Spleen (tissue), 11 donors: ENCODE data around the gene SECISBP2. TPM values are rescaled to one million over a fixed set of nuclear protein-coding genes. Genes with fewer than 3 reads are reported as not detected.

Source experiments
- DNase-seq: peaks from one replicate; pipeline ENCODE4 v3.0.0-alpha.2; 2020
- H3K27ac ChIP-seq, 8 donors: fragments of 200-600 bp; sonication (generic) in 7 of 8; 1 replicate in 4 of 8; 2 replicates in 4 of 8; pipeline versions ENCODE4 v1.5.0 to v1.8.0; 2016 to 2021; ENCODE audit warnings: inconsistent platforms in 4 of 8, mild to moderate bottlenecking in 4 of 8, moderate library complexity in 1 of 8
- H3K27me3 ChIP-seq, 7 donors: fragments of 200-600 bp; sonication (generic) in 6 of 7; replicated peaks in 1 of 7; 1 replicate in 4 of 7; 2 replicates in 3 of 7; pipeline versions ENCODE4 v1.5.0 to v1.8.0; 2016 to 2021; ENCODE audit warnings: inconsistent platforms in 3 of 7, mild to moderate bottlenecking in 1 of 7
- H3K36me3 ChIP-seq, 6 donors: fragments of 200-600 bp; sonication (generic) in 5 of 6; 1 replicate in 4 of 6; 2 replicates in 2 of 6; pipeline versions ENCODE4 v1.5.0 to v1.8.0; 2016 to 2021; ENCODE audit warnings: inconsistent platforms in 2 of 6
- H3K4me1 ChIP-seq, 6 donors: fragments of 200-600 bp; sonication (generic) in 5 of 6; 1 replicate in 3 of 6; 2 replicates in 3 of 6; pipeline versions ENCODE4 v1.5.0 to v1.8.0; 2016 to 2021; ENCODE audit warnings: inconsistent platforms in 3 of 6
- H3K4me3 ChIP-seq, 8 donors: fragments of 200-600 bp; sonication (generic) in 7 of 8; 1 replicate in 4 of 8; 2 replicates in 4 of 8; pipeline versions ENCODE4 v1.5.0 to v1.8.0; 2016 to 2021; ENCODE audit warnings: inconsistent platforms in 4 of 8, mild to moderate bottlenecking in 4 of 8, moderate library complexity in 2 of 8
- H3K9me3 ChIP-seq, 8 donors: fragments of 200-600 bp; sonication (generic) in 7 of 8; 1 replicate in 4 of 8; 2 replicates in 4 of 8; pipeline versions ENCODE4 v1.5.0 to v1.8.0; 2016 to 2021; ENCODE audit warnings: inconsistent platforms in 4 of 8
- POLR2A ChIP-seq, 3 donors: fragments of 450-650 bp; IDR thresholded peaks; one replicate each; pipeline ENCODE4 v1.5.1; 2017; ENCODE audit warnings: antibody characterized with exemption in 3 of 3, mild to moderate bottlenecking in 1 of 3
- POLR2AphosphoS5 ChIP-seq, 3 donors: sonication (generic); formaldehyde crosslinking; IDR thresholded peaks; one replicate each; pipeline ENCODE4 v1.5.1; 2017; ENCODE audit warnings: antibody characterized with exemption in 3 of 3
- WGBS, 5 donors: extraction: QIAGEN DNeasy Blood & Tissue Kit in 3 of 5; methylation state at CpG; one replicate each; pipeline versions ENCODE4 v1.1.5 to v1.1.7; 2013 to 2018; 5-methylcytosine and 5-hydroxymethylcytosine counted together
- intact Hi-C: fragments of 100-400 bp; cut with DNase I; formaldehyde crosslinking; loops from one replicate; pipeline ENCODE4 v1.15.0; 2023; ENCODE audit warnings: low total_unique reads
- polyA plus RNA-seq, 3 donors: library from polyadenylated mRNA; stranded (reverse); fragments of 200-250 nt; gene quantifications; one replicate each; pipeline ENCODE4 v1.2.1, GENCODE V29; 2013
- total RNA-seq, 7 donors: library from RNA; depleted of rRNA in 3 of 7; stranded (reverse); fragments of >200 nt in 3 of 7; fragmentation: NEBNext Ultra II Directional in 4 of 7; extraction: Animal tissue kit (Norgen Biotek cat#: 25700) in 4 of 7; gene quantifications; one replicate each; pipeline versions ENCODE4 v1.1.0 to v1.2.1, GENCODE V29; 2016 to 2021
- TF ChIP-seq, protein P1 (sequence below), 11 experiments: fragments of 200-600 bp in 7 of 11; fragments of 450-650 bp in 4 of 11; sonication (generic) in 4 of 11; IDR thresholded peaks in 8 of 11; conservative IDR thresholded peaks in 3 of 11; 1 replicate in 7 of 11; 2 replicates in 4 of 11; pipeline versions ENCODE4 v1.4.0 to v1.8.0; 2016 to 2021; ENCODE audit warnings: antibody characterized with exemption in 11 of 11, inconsistent platforms in 4 of 11, mild to moderate bottlenecking in 1 of 11
- donor health status: healthy with polysubstance abuse.
- donor health status: DM: no; HTN: no; CAD: no; lungs with moderate emphysema.
- donor health status: DM: no; HTN: no; CAD: no.
- donor health status: Bipolar disorder and iron deficiency.
- donor health status: healthy.
- donor health status: DM: no; HTN: no; CAD: no.
- donor health status: DM: yes; HTN: yes; CAD: no.

The SECISBP2 gene
- total and polyA plus RNA-seq, 10 donors, result 20.7 to 117 (median 82.3) TPM

DNA sequence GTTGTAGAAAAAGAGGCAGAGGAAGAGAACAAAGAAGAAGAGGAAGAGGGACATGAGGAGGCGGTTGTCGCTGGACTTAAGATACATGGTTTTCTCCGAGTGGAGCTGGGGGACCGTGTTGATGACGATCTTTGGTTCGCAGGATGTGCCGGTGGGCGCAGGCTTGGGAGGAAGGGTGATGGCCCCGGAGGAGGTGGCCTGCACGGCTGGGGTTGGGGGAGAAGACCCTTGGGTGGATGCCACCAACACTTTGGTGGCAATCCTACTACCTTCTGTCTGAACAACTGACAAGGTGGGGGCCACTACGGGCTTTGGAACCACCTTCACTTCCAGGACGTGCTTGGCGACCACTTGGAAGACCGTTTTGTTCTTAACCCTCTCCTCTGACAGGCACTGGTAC lies 60.7 kb downstream of the SECISBP2 start:
- peaks cover 3 to 82% (median 68%) of the 10 kb centered on the region in 6 donors for H3K36me3 ChIP-seq
- 91 to 97% (median 93%) methylated on average over 14 of the region's 14 CpGs for WGBS, 5 donors
- DNase-seq, result peak; percentile 72
- intact Hi-C loops, result no loop called here
- no peak for TF ChIP-seq POLR2A (IDR thresholded peaks at IDR 0.05)
- TF ChIP-seq POLR2AphosphoS5 (IDR thresholded peaks at IDR 0.05), result no peak
- TF ChIP-seq, protein P1, sequence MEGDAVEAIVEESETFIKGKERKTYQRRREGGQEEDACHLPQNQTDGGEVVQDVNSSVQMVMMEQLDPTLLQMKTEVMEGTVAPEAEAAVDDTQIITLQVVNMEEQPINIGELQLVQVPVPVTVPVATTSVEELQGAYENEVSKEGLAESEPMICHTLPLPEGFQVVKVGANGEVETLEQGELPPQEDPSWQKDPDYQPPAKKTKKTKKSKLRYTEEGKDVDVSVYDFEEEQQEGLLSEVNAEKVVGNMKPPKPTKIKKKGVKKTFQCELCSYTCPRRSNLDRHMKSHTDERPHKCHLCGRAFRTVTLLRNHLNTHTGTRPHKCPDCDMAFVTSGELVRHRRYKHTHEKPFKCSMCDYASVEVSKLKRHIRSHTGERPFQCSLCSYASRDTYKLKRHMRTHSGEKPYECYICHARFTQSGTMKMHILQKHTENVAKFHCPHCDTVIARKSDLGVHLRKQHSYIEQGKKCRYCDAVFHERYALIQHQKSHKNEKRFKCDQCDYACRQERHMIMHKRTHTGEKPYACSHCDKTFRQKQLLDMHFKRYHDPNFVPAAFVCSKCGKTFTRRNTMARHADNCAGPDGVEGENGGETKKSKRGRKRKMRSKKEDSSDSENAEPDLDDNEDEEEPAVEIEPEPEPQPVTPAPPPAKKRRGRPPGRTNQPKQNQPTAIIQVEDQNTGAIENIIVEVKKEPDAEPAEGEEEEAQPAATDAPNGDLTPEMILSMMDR (IDR thresholded peaks at IDR 0.05 in 8 of 11, conservative IDR thresholded peaks at IDR 0.05 in 3 of 11), result no peak
- H3K27ac ChIP-seq, result peak overlapping the region in 6 of 8 donors; percentile 54 to 87 (median 68)
- no peaks in the 10 kb centered on the region for H3K9me3 ChIP-seq
- no peaks in the 10 kb centered on the region for H3K27me3 ChIP-seq
- peaks cover 13 to 97% (median 39%) of the 10 kb centered on the region in 6 donors for H3K4me1 ChIP-seq
- peak overlapping the region in 1 of 8 donors; percentile 19 for H3K4me3 ChIP-seq

DNA sequence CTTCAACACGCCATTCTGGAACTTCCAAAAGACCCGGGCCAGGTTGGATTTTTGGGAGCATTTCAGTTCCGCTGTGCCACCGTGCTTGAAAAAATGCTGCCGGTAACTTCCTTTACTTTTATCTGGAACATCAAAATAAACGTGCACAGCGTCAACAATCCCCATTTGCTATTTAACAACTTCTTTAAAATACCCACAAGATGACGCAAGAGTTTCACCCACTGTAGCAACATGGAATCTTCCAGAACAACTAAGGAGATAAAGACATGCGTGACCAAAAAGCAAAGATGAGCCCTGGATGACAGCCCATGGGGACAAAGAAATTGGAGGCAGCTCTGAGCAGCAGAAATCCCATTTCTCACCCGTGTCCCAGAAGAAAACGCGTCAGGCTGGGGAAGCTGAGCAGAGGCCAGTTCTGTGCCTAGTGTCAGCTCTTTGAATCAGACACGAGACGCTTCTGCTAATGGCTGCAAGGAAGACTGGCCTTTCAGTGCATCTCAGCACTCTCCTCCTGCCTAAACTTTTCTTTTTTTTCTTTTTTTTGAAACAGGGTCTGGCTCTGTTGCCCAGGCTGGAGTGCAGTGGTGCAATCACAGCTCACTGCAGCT lies 61.3 kb downstream of the SECISBP2 start:
- TF ChIP-seq POLR2AphosphoS5 (IDR thresholded peaks at IDR 0.05) (no peak), POLR2A (IDR thresholded peaks at IDR 0.05) (no peak)
- TF ChIP-seq, protein P1 (IDR thresholded peaks at IDR 0.05 in 8 of 11, conservative IDR thresholded peaks at IDR 0.05 in 3 of 11), result no peak
- DNase-seq, result peak; percentile 68
- Histone ChIP-seq H3K4me3 (peak overlapping the region in 1 of 8 donors; percentile 19), H3K9me3 (no peaks in the 10 kb centered on the region), H3K27me3 (no peaks in the 10 kb centered on the region), H3K36me3 (peaks cover 3 to 87% (median 74%) of the 10 kb centered on the region in 6 donors), H3K27ac (peak overlapping the region in 7 of 8 donors; percentile 27 to 87 (median 58)), H3K4me1 (peaks cover 13 to 91% (median 35%) of the 10 kb centered on the region in 6 donors)
- intact Hi-C loops, result no loop called here
- WGBS, 5 donors, result 63 to 85% (median 71%) methylated on average over 14 of the region's 14 CpGs

DNA sequence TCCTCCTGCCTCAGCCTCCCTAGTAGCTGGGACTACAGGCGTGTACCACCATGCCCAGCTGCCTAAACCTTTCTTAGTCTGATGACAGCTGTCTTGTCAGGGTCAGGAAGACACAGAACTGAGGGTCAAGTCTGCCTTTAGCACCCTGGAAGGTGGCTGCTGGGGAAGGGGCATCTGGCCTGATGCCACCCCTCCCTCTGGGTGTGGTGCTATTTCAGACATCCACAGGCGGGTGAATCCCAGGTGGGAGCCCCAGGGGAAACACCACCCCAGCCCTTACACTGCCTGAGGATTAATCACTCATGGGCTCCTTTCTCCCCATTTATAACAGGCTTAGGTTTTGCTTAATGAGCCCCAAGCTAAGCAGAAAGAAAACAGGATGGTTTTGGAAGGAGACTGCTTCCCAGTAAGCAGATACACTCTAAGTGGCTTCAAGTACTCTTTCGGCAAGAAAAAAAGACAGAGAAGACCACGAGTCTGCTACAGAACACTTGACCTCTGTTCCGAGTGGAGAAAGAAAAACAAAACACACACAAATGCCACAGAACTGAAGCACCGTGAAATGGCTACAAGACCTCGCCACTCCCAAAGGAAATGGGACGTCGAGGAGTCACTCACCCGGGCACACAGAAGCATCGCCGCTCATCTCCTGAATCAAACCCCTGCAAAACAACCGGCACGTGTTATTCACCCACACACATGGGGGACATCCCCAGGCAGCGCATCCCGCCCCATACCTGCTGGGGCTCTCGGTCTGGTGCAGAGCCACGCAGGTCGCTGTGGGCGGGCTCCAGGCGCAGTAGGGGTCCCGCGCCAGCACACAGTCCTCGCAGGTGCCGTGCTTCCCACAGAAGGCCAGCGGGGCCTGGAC lies 62.4 kb downstream of the SECISBP2 start:
- no peaks in the 10 kb centered on the region for H3K27me3 ChIP-seq
- H3K9me3 ChIP-seq, result no peaks in the 10 kb centered on the region
- H3K36me3 ChIP-seq, result peaks cover 3 to 98% (median 85%) of the 10 kb centered on the region in 6 donors
- intact Hi-C loops, result no loop called here
- peak; percentile 78 for DNase-seq
- no peak overlapping the region for H3K4me3 ChIP-seq
- peak overlapping the region in 4 of 8 donors; percentile 27 to 87 (median 80) for H3K27ac ChIP-seq
- H3K4me1 ChIP-seq, result peaks cover 4 to 81% (median 24%) of the 10 kb centered on the region in 6 donors
- TF ChIP-seq POLR2AphosphoS5 (IDR thresholded peaks at IDR 0.05) (peak in 2 of 3 donors; percentile 11 to 56), POLR2A (IDR thresholded peaks at IDR 0.05) (no peak)
- TF ChIP-seq, protein P1 (IDR thresholded peaks at IDR 0.05 in 8 of 11, conservative IDR thresholded peaks at IDR 0.05 in 3 of 11), result no peak
- WGBS, 5 donors, result 75 to 90% (median 87%) methylated on average over 14 to 26 of the region's 26 CpGs

DNA sequence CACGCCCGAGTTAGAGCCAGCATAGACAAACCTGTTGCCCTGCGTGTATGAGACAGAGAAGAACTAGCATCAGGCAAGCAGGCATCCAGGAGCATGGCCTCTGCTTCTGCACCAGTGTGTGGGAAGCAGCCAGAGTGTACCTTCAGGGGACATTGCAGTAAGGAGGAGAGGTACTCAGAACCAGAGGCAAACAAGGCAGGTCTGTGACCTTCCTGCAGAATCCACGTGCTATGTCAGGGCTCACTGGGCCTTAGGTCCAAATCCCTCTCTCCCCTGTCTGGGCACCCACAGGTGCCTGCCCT lies 63.0 kb downstream of the SECISBP2 start:
- WGBS, 5 donors, result 96 to 100% (median 100%) methylated on average over 1 to 4 of the region's 4 CpGs
- peak overlapping the region in 3 of 8 donors; percentile 1 to 87 (median 83) for H3K27ac ChIP-seq
- H3K36me3 ChIP-seq, result peaks cover 3 to 100% (median 90%) of the 10 kb centered on the region in 6 donors
- no peak for DNase-seq
- no peak overlapping the region for H3K4me3 ChIP-seq
- TF ChIP-seq, protein P1 (IDR thresholded peaks at IDR 0.05 in 8 of 11, conservative IDR thresholded peaks at IDR 0.05 in 3 of 11), result no peak
- TF ChIP-seq POLR2AphosphoS5 (IDR thresholded peaks at IDR 0.05), result peak in 1 of 3 donors; percentile 3
- no peaks in the 10 kb centered on the region for H3K9me3 ChIP-seq
- H3K27me3 ChIP-seq, result no peaks in the 10 kb centered on the region
- intact Hi-C loops, result no loop called here
- peaks cover 0 to 75% (median 18%) of the 10 kb centered on the region in 6 donors for H3K4me1 ChIP-seq
